CD4-positive, alpha-beta T cell (primary cell): ENCODE measurements around the gene ERI3. TPM values are rescaled to one million over a fixed set of nuclear protein-coding genes. Genes with fewer than 3 reads are reported as not detected.

Experiments
- ATAC-seq: fragments of 200-7000 bp; cut with Tn5 transposase; one replicate; pipeline ENCODE4 v1.10.0; 2022; ENCODE audit warnings: mild to moderate bottlenecking; ENCODE audit not compliant: poor library complexity
- CTCF ChIA-PET: fragments of 350-600 bp; sonication (Branson Sonifier 250); formaldehyde crosslinking; loops from one replicate; lab custom pipeline; 2021; ENCODE audit warnings: antibody characterized with exemption, inconsistent platforms; lab: Charles Lee
- POLR2A ChIA-PET: fragments of 350-600 bp; sonication (Branson Sonifier 250); formaldehyde crosslinking; loops from one replicate; lab custom pipeline; 2021; ENCODE audit warnings: antibody characterized with exemption, inconsistent platforms; lab: Charles Lee
- DNase-seq, 14 experiments: peaks; one replicate each; pipeline ENCODE4 v3.0.0-alpha.2; 2013 to 2020; ENCODE audit warnings: mixed read lengths in 2 of 14
- H3K27ac ChIP-seq, 2 donors: one replicate each; pipeline versions ENCODE4 v1.5.1 to v1.7.0; 2013; ENCODE audit warnings: low read length in 2 of 2, low read depth in 1 of 2, mild to moderate bottlenecking in 1 of 2
- H3K27me3 ChIP-seq, 2 experiments: 1 replicate in 1 of 2; 2 replicates in 1 of 2; pipeline versions ENCODE4 v1.6.1 to v1.7.0; 2013; ENCODE audit warnings: low read length in 2 of 2, control low read depth in 1 of 2, mild to moderate bottlenecking in 1 of 2, moderate library complexity in 1 of 2; ENCODE audit not compliant: insufficient read depth in 2 of 2, control insufficient read depth in 1 of 2
- H3K36me3 ChIP-seq: one replicate; pipeline ENCODE4 v1.6.1; 2013; ENCODE audit warnings: low read length, control low read depth; ENCODE audit not compliant: insufficient read depth
- H3K4me1 ChIP-seq: one replicate; pipeline ENCODE4 v1.6.1; 2013; ENCODE audit warnings: low read length, control low read depth; ENCODE audit not compliant: insufficient read depth
- H3K4me3 ChIP-seq: one replicate; pipeline ENCODE4 v1.5.1; 2013; ENCODE audit warnings: mild to moderate bottlenecking, low read length, moderate library complexity
- H3K9me3 ChIP-seq, 2 experiments: 1 replicate in 1 of 2; 2 replicates in 1 of 2; pipeline versions ENCODE4 v1.6.1 to v1.7.0; 2013; ENCODE audit warnings: low read length in 2 of 2, mild to moderate bottlenecking in 2 of 2, control low read depth in 1 of 2, moderate library complexity in 1 of 2; ENCODE audit not compliant: control insufficient read depth in 1 of 2, insufficient read depth in 1 of 2
- H3K27ac Mint-ChIP-seq: one replicate; pipeline ENCODE4 v1.8.0; 2020; ENCODE audit warnings: mixed read lengths
- H3K27me3 Mint-ChIP-seq: one replicate; pipeline ENCODE4 v1.8.0; 2021; ENCODE audit warnings: mixed read lengths
- H3K36me3 Mint-ChIP-seq: one replicate; pipeline ENCODE4 v1.8.0; 2021; ENCODE audit warnings: low read depth, mixed read lengths
- H3K4me1 Mint-ChIP-seq: one replicate; pipeline ENCODE4 v1.8.0; 2021; ENCODE audit warnings: low read depth, mixed read lengths
- H3K4me3 Mint-ChIP-seq: one replicate; pipeline ENCODE4 v1.8.0; 2020; ENCODE audit warnings: mild to moderate bottlenecking, mixed read lengths
- H3K9me3 Mint-ChIP-seq: one replicate; pipeline ENCODE4 v1.8.0; 2020; ENCODE audit warnings: mixed read lengths
- intact Hi-C, 2 experiments: fragments of 100-400 bp; cut with DNase I in 1 of 2; cut with micrococcal nuclease in 1 of 2; formaldehyde crosslinking; loops; one replicate each; pipeline versions ENCODE4 v1.15.1 to v1.9.0; 2023 to 2025; cut with DNase I, micrococcal nuclease
- total RNA-seq, 174 experiments: library from RNA in 2 of 174; stranded (reverse) in 2 of 174; gene quantifications; one replicate each; pipeline ENCODE4 v1.2.3 and lab custom pipeline; 2021 to 2026
- TF ChIP-seq, protein P1 (sequence below): fragments of 200-600 bp; IDR thresholded peaks from one replicate; pipeline ENCODE4 v1.8.0; 2022; ENCODE audit warnings: antibody characterized with exemption, mild to moderate bottlenecking

ERI3 gene
- total RNA-seq, 2 experiments from 2014 or later, result 19.7 to 20.7 TPM

- no peak overlapping the region for H3K4me3 ChIP-seq
- no peaks in the 10 kb centered on the region for H3K4me1 ChIP-seq
- H3K27me3 ChIP-seq, result no peaks in the 10 kb centered on the region
- intact Hi-C loops, result no loop called here
- H3K4me1 Mint-ChIP-seq, result peaks cover 6% of the 10 kb centered on the region
- no peak overlapping the region for H3K27ac ChIP-seq
- H3K9me3 ChIP-seq, result no peaks in the 10 kb centered on the region
- H3K36me3 ChIP-seq, result peaks cover 9% of the 10 kb centered on the region
- H3K36me3 Mint-ChIP-seq, result peaks cover 6% of the 10 kb centered on the region
- H3K9me3 Mint-ChIP-seq, result no peaks in the 10 kb centered on the region
- no peaks in the 10 kb centered on the region for H3K27me3 Mint-ChIP-seq
- TF ChIP-seq, protein P1, sequence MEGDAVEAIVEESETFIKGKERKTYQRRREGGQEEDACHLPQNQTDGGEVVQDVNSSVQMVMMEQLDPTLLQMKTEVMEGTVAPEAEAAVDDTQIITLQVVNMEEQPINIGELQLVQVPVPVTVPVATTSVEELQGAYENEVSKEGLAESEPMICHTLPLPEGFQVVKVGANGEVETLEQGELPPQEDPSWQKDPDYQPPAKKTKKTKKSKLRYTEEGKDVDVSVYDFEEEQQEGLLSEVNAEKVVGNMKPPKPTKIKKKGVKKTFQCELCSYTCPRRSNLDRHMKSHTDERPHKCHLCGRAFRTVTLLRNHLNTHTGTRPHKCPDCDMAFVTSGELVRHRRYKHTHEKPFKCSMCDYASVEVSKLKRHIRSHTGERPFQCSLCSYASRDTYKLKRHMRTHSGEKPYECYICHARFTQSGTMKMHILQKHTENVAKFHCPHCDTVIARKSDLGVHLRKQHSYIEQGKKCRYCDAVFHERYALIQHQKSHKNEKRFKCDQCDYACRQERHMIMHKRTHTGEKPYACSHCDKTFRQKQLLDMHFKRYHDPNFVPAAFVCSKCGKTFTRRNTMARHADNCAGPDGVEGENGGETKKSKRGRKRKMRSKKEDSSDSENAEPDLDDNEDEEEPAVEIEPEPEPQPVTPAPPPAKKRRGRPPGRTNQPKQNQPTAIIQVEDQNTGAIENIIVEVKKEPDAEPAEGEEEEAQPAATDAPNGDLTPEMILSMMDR, result no peak
- no peak for DNase-seq
- H3K27ac Mint-ChIP-seq, result no peak overlapping the region
- ChIA-PET POLR2A (no interaction called here), CTCF (no interaction called here)
- no peak overlapping the region for H3K4me3 Mint-ChIP-seq
- no peak for ATAC-seq
These were observed 96.0 kb downstream of the ERI3 start for GRCh38 chr1:44259090-44259489.

- H3K9me3 ChIP-seq, result no peaks in the 10 kb centered on the region
- no peaks in the 10 kb centered on the region for H3K36me3 Mint-ChIP-seq
- no peak overlapping the region for H3K27ac ChIP-seq
- ATAC-seq, result no peak
- H3K4me3 Mint-ChIP-seq, result no peak overlapping the region
- no peak for DNase-seq
- no peaks in the 10 kb centered on the region for H3K27me3 ChIP-seq
- TF ChIP-seq, protein P1, result no peak
- intact Hi-C loops, result no loop called here
- H3K9me3 Mint-ChIP-seq, result no peaks in the 10 kb centered on the region
- H3K4me1 ChIP-seq, result no peaks in the 10 kb centered on the region
- ChIA-PET POLR2A (no interaction called here), CTCF (no interaction called here)
- H3K27ac Mint-ChIP-seq, result no peak overlapping the region
- peaks cover 9% of the 10 kb centered on the region for H3K36me3 ChIP-seq
- H3K27me3 Mint-ChIP-seq, result no peaks in the 10 kb centered on the region
- H3K4me1 Mint-ChIP-seq, result no peaks in the 10 kb centered on the region
- H3K4me3 ChIP-seq, result no peak overlapping the region
These were observed 98.1 kb downstream of the ERI3 start for GRCh38 chr1:44256762-44257554.

DNA sequence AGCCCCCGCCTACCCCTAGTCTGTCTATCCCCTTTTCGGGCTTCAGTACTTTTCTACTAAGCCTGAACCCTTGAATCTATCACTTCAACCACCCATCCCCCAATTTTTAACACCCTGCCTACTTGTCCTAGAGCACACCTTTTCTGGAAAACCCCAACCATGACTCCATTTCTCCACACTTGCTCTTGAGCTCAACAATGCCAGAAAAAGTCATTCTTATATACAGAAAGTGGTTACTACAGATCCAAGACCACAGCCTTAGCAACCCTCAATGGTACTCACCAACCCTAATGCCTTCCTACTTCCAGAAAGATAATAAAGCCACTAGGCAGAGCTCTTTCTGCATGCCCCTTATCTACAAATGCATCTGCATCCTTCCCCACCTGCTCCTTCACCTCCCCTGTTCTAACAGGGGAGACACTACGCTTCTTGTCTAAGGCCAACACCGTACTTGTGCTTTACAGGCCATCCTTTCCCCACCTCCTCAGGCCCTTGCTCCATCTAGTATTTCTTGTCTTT is 100.6 kb downstream of the ERI3 start:
- intact Hi-C loops, result no loop called here

More for the DNA sequence above, 100.6 kb downstream of the ERI3 start:
- no peaks in the 10 kb centered on the region for H3K4me1 Mint-ChIP-seq
- TF ChIP-seq, protein P1, result no peak
- Histone ChIP-seq H3K27ac (no peak overlapping the region), H3K27me3 (no peaks in the 10 kb centered on the region), H3K4me3 (no peak overlapping the region), H3K9me3 (no peaks in the 10 kb centered on the region), H3K4me1 (no peaks in the 10 kb centered on the region), H3K36me3 (peaks cover 5% of the 10 kb centered on the region)
- no peak overlapping the region for H3K4me3 Mint-ChIP-seq
- no peak overlapping the region for H3K27ac Mint-ChIP-seq
- no peaks in the 10 kb centered on the region for H3K9me3 Mint-ChIP-seq
- ATAC-seq, result no peak
- POLR2A ChIA-PET, result no interaction called here
- no peak for DNase-seq
- peaks cover 8% of the 10 kb centered on the region for H3K36me3 Mint-ChIP-seq
- CTCF ChIA-PET, result no interaction called here
- H3K27me3 Mint-ChIP-seq, result no peaks in the 10 kb centered on the region
